ENCODE results near the gene MCMBP. TPM values are rescaled to one million over a fixed set of nuclear protein-coding genes. Genes with fewer than 3 reads are reported as not detected.

Gene MCMBP
- total RNA-seq, 1 experiment from 2014 or later = 108 TPM

DNA sequence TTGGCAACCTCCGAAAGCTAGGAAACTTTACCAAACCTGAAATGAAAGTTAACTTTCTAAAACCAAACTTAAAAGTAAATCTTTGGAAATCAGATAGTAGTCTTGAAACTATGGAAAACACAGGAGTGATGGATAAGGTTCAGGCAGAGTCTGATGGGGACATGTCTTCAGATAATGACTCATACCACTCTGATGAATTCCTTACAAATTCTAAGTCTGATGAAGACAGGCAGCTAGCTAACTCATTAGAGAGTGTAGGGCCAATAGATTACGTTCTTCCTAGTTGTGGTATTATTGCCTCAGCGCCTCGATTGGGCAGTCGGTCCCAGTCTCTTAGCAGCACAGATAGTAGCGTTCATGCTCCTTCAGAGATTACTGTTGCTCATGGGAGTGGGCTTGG is 45.9 kb downstream of the MCMBP start:
- Histone ChIP-seq H3K27ac (ENCODE audit: low read depth, low read length, poor library complexity, severe bottlenecking) (no peak overlapping the region), H3K4me1 (ENCODE audit: insufficient read depth, low read length, poor library complexity, severe bottlenecking) (no peaks in the 10 kb centered on the region), H3K4me3 (ENCODE audit: low read depth, low read length, poor library complexity, severe bottlenecking) (no peak overlapping the region), H3K9me3 (ENCODE audit: low read depth, low read length, poor library complexity, severe bottlenecking) (no peaks in the 10 kb centered on the region), H3K36me3 (ENCODE audit: insufficient read depth, low read length, poor library complexity, severe bottlenecking) (peaks cover 60% of the 10 kb centered on the region), H3K27me3 (replicated peaks; ENCODE audit: insufficient read depth, low read depth, low read length, poor library complexity) (no peaks in the 10 kb centered on the region)
- no peak for TF ChIP-seq EZH2 (IDR thresholded peaks at IDR 0.05; ENCODE audit: borderline replicate concordance, low read depth, low read length, poor library complexity, severe bottlenecking)
- no peak for TF ChIP-seq CTCF (conservative IDR thresholded peaks at IDR 0.05; ENCODE audit: low read depth, low read length)
- CTCF ChIA-PET = no interaction called here
- intact Hi-C loops (cut with micrococcal nuclease; ENCODE audit: unreplicated experiment) = no loop called here
- no peak for DNase-seq (ENCODE audit: low spot score)
- no TSS peak for BruUV-seq (replicated peaks)
- POLR2A ChIA-PET (ENCODE audit: low non-redundant PET) = no interaction called here

DNA sequence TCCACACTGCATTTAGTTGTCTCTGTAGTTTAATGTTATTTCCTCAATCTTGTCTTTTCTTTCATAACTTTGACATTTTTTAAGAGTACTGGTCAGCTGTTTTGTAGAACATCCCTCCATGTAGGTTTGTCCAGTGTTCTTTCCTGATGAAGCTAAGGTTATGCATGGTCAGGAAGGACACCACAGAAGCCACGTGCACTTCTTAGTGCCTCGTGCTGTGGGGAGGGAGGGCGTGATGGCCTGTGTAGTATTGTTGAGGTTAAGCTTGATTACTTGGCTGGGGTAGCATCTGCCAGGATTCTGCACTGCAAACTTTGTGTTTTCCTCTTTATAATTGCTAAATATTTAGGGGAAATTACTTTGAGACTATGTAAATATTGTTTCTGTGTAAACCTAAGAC is 48.3 kb downstream of the MCMBP start:
- TF ChIP-seq EZH2 (IDR thresholded peaks at IDR 0.05; ENCODE audit: borderline replicate concordance, low read depth, low read length, poor library complexity, severe bottlenecking) (no peak), CTCF (conservative IDR thresholded peaks at IDR 0.05; ENCODE audit: low read depth, low read length) (no peak)
- Histone ChIP-seq H3K27ac (ENCODE audit: low read depth, low read length, poor library complexity, severe bottlenecking) (no peak overlapping the region), H3K27me3 (replicated peaks; ENCODE audit: insufficient read depth, low read depth, low read length, poor library complexity) (no peaks in the 10 kb centered on the region), H3K4me3 (ENCODE audit: low read depth, low read length, poor library complexity, severe bottlenecking) (no peak overlapping the region), H3K36me3 (ENCODE audit: insufficient read depth, low read length, poor library complexity, severe bottlenecking) (peaks cover 35% of the 10 kb centered on the region), H3K9me3 (ENCODE audit: low read depth, low read length, poor library complexity, severe bottlenecking) (no peaks in the 10 kb centered on the region), H3K4me1 (ENCODE audit: insufficient read depth, low read length, poor library complexity, severe bottlenecking) (no peaks in the 10 kb centered on the region)
- POLR2A ChIA-PET (ENCODE audit: low non-redundant PET) = no interaction called here
- intact Hi-C loops (cut with micrococcal nuclease; ENCODE audit: unreplicated experiment) = loop anchor here (5.0 kb wide), 1 partner anchor 72 kb away; no protein-coding TSS in a partner anchor
- no peak for DNase-seq (ENCODE audit: low spot score)
- CTCF ChIA-PET = no interaction called here
- BruUV-seq (replicated peaks) = no TSS peak

DNA sequence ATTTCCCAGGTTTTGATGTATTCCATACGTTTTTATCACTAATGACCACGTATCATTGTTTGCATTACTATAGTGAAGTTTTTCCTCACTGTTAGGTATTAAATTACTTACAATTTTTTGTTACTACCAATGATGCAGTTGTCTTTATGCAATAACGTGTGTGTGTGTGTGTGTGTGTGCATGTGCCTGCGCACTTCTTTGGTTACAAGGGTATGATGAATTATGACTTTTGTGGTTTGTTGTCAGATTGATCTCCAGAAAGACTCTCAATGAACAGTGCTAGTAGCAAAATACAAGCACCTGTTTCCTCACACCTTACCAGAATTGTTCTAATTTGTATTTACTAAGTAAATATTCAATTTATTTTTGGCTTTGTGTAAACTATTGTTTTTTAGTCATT is 51.5 kb downstream of the MCMBP start:
- H3K4me3 ChIP-seq (ENCODE audit: low read depth, low read length, poor library complexity, severe bottlenecking) = no peak overlapping the region
- CTCF ChIA-PET = no interaction called here
- H3K36me3 ChIP-seq (ENCODE audit: insufficient read depth, low read length, poor library complexity, severe bottlenecking) = peaks cover 11% of the 10 kb centered on the region
- no TSS peak for BruUV-seq (replicated peaks)
- intact Hi-C loops (cut with micrococcal nuclease; ENCODE audit: unreplicated experiment) = loop anchor here (5.0 kb wide), 1 partner anchor 69 kb away; no protein-coding TSS in a partner anchor
- POLR2A ChIA-PET (ENCODE audit: low non-redundant PET) = no interaction called here
- no peaks in the 10 kb centered on the region for H3K9me3 ChIP-seq (ENCODE audit: low read depth, low read length, poor library complexity, severe bottlenecking)
- DNase-seq (ENCODE audit: low spot score) = no peak
- TF ChIP-seq CTCF (conservative IDR thresholded peaks at IDR 0.05; ENCODE audit: low read depth, low read length) (no peak), EZH2 (IDR thresholded peaks at IDR 0.05; ENCODE audit: borderline replicate concordance, low read depth, low read length, poor library complexity, severe bottlenecking) (no peak)
- no peak overlapping the region for H3K27ac ChIP-seq (ENCODE audit: low read depth, low read length, poor library complexity, severe bottlenecking)
- no peaks in the 10 kb centered on the region for H3K4me1 ChIP-seq (ENCODE audit: insufficient read depth, low read length, poor library complexity, severe bottlenecking)
- H3K27me3 ChIP-seq (replicated peaks; ENCODE audit: insufficient read depth, low read depth, low read length, poor library complexity) = no peaks in the 10 kb centered on the region

Data from A673 (cell line).